Measurements from ENCODE around the gene OOSP2. TPM values are rescaled to one million over a fixed set of nuclear protein-coding genes. Genes with fewer than 3 reads are reported as not detected.

Gene OOSP2
- total and polyA plus RNA-seq, 2 of the 4 experiments (the other 2 are of a cell fraction) = not detected

- no peak within 1 kb of the TSS for H2BK120ac ChIP-seq (ENCODE audit: low read depth, low read length)
- H3K4ac ChIP-seq (ENCODE audit: low read depth, low read length) = no peak within 1 kb of the TSS
- no peaks in the 10 kb centered on the region for H3K4me1 ChIP-seq (ENCODE audit: control insufficient read depth, insufficient read depth, low read length)
- BruUV-seq (replicated peaks) = no TSS peak
- no peak within 1 kb of the TSS for H3K27ac ChIP-seq (ENCODE audit: insufficient read depth, low read length)
- no peaks in the 10 kb centered on the region for H4K20me1 ChIP-seq (ENCODE audit: insufficient read depth, low read length)
- peaks cover 4% of the 10 kb centered on the region for H3K9me3 ChIP-seq (ENCODE audit: control insufficient read depth, insufficient read depth, low read length)
- H2AFZ ChIP-seq (replicated peaks; ENCODE audit: low read length, poor library complexity) = no peak within 1 kb of the TSS
- no peak for DNase-seq
- H3K36me3 ChIP-seq (ENCODE audit: control insufficient read depth, insufficient read depth, low read length) = no peaks in the 10 kb centered on the region
- no peak within 1 kb of the TSS for H3K4me2 ChIP-seq (ENCODE audit: low read depth, low read length)
- TF ChIP-seq ELK1 (IDR thresholded peaks at IDR 0.05; ENCODE audit: borderline replicate concordance, low read depth, low read length) = no peak
- TF ChIP-seq BHLHE40 (IDR thresholded peaks at IDR 0.05; ENCODE audit: low read depth, low read length) = no peak
- intact Hi-C loops (cut with micrococcal nuclease) = no loop called here
- in situ Hi-C loops (cut with MboI; ENCODE audit: low sequenced_read_pairs) = no loop called here
- no peak within 1 kb of the TSS for H3K4me3 ChIP-seq (ENCODE audit: insufficient read depth, low read depth, low read length)
- H3K18ac ChIP-seq (ENCODE audit: low read depth, low read length) = no peak within 1 kb of the TSS
- H4K8ac ChIP-seq (ENCODE audit: low read depth in 2 of 2, low read length in 2 of 2) = no peak within 1 kb of the TSS
- no peak within 1 kb of the TSS for H4K91ac ChIP-seq (ENCODE audit: insufficient read depth, low read depth, low read length)
- no peak within 1 kb of the TSS for H2BK5ac ChIP-seq (ENCODE audit: low read depth, low read length, poor library complexity, severe bottlenecking)
- no peak within 1 kb of the TSS for H3K9ac ChIP-seq (ENCODE audit: low read depth, low read length)
- no peak within 1 kb of the TSS for H3K56ac ChIP-seq (ENCODE audit: extremely low read depth, insufficient read depth, low read length)
- no peak within 1 kb of the TSS for H2AK5ac ChIP-seq (ENCODE audit: low read depth, low read length)
- H2BK15ac ChIP-seq (ENCODE audit: low read depth, low read length) = no peak within 1 kb of the TSS
- POLR2A ChIA-PET (ENCODE audit: unreplicated experiment) = no interaction called here
- no peaks in the 10 kb centered on the region for H3K79me1 ChIP-seq (ENCODE audit: low read depth in 1 of 2, low read length in 2 of 2)
- H3K14ac ChIP-seq (replicated peaks; ENCODE audit: low read depth, low read length) = no peak within 1 kb of the TSS
- no peaks in the 10 kb centered on the region for H3K9me1 ChIP-seq (ENCODE audit: insufficient read depth, low read length)
- WGBS, 2 experiments (ENCODE audit: extremely low coverage in 2 of 2, insufficient read length in 1 of 2) = no CpG with 5 or more reads among the region's 8 CpGs
- H2BK20ac ChIP-seq (ENCODE audit: low read depth, low read length) = no peak within 1 kb of the TSS
- ATAC-seq (ENCODE audit: low read depth) = no peak
- H2AK9ac ChIP-seq (replicated peaks; ENCODE audit: low read depth, low read length, poor library complexity) = no peak within 1 kb of the TSS
- no peak within 1 kb of the TSS for H4K5ac ChIP-seq (ENCODE audit: low read depth, low read length)
- H3K27me3 ChIP-seq (ENCODE audit: control insufficient read depth, insufficient read depth, low read length) = no peaks in the 10 kb centered on the region
- dilution Hi-C loops (cut with HindIII; ENCODE audit: low sequenced_read_pairs, unreplicated experiment) = no loop called here
- no peak within 1 kb of the TSS for H3K23ac ChIP-seq (ENCODE audit: low read depth, low read length)
- CTCF ChIA-PET = no interaction called here
These were observed 16.2 kb downstream of the OOSP2 start, which contains the start of gene MS4A3 for GRCh38 chr11:60056349-60056969. MS4A3 (plus strand) TSS chr11:60056665; CDS start chr11:60061161, 4,496 bp downstream.
